Neural cell (in vitro differentiated cells): ENCODE measurements around the gene MMP19.

ENCODE experiments used
- EP300 ChIP-seq: fragments of 450-650 bp; conservative IDR thresholded peaks from 2 replicates; pipeline ENCODE4 v1.6.1; 2014; ENCODE audit warnings: antibody characterized with exemption, mild to moderate bottlenecking, moderate library complexity; ENCODE audit not compliant: poor library complexity, severe bottlenecking
- EZH2 ChIP-seq: fragments of 200-600, 300-800 bp; shearing (Covaris generic), sonication (generic); IDR thresholded peaks from 2 replicates; pipeline ENCODE4 v1.6.1; 2014; ENCODE audit warnings: antibody characterized with exemption, low read length, borderline replicate concordance, mild to moderate bottlenecking; ENCODE audit not compliant: insufficient read depth, poor library complexity, severe bottlenecking
- SMC3 ChIP-seq: fragments of 450-650 bp; conservative IDR thresholded peaks from 2 replicates; pipeline ENCODE4 v1.6.1; 2014; ENCODE audit warnings: antibody characterized with exemption, mild to moderate bottlenecking, moderate library complexity; ENCODE audit not compliant: poor library complexity
- TF ChIP-seq, protein P1 (sequence below): fragments of 450-650 bp; IDR thresholded peaks from 2 replicates; pipeline ENCODE4 v1.5.1; 2014; ENCODE audit warnings: antibody characterized with exemption, mild to moderate bottlenecking, moderate library complexity; ENCODE audit not compliant: poor library complexity, severe bottlenecking

DNA sequence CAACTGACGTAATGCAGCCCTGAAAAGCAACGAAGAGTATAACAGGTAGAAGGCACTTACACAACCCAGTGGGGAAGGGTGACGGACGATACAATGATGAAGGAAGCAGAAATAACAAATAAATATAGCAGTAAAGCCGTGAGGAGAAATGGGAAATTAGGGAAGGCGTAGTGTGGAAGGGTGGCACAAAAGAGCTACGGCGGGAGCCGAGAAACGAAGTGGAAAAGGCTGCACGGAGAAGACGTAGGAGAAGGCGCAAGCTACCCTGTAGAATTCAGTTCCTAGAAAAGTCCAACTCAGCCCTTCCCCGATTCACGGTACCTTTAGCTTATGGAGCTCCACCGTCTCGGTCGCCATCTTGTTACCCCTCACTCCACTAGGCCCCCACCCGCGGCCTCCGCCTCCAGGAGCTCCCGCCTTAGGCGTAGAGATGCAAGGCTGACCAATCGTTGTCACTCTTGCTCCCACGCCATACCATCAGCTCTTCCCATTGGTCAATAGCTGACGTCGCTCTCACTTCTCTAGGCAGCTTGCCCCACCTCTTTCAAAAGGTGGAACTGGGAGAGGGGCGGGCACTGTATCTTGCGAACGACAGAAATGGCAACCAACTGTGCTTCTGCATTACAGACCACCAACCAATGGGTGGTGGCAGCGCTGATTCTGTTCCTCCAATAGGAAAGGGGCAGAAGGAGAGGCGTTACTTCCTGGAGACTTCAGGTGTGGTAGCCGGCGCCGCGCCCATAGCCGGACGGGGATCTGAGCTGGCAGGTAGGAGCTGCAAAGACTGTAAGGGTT lies 25.2 kb downstream of the MMP19 start, which contains the start of the genes ORMDL2 and SARNP:
- TF ChIP-seq SMC3 (no peak), EZH2 (no peak), EP300 (no peak)
- TF ChIP-seq, protein P1, sequence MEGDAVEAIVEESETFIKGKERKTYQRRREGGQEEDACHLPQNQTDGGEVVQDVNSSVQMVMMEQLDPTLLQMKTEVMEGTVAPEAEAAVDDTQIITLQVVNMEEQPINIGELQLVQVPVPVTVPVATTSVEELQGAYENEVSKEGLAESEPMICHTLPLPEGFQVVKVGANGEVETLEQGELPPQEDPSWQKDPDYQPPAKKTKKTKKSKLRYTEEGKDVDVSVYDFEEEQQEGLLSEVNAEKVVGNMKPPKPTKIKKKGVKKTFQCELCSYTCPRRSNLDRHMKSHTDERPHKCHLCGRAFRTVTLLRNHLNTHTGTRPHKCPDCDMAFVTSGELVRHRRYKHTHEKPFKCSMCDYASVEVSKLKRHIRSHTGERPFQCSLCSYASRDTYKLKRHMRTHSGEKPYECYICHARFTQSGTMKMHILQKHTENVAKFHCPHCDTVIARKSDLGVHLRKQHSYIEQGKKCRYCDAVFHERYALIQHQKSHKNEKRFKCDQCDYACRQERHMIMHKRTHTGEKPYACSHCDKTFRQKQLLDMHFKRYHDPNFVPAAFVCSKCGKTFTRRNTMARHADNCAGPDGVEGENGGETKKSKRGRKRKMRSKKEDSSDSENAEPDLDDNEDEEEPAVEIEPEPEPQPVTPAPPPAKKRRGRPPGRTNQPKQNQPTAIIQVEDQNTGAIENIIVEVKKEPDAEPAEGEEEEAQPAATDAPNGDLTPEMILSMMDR, result no peak
